Adrenal gland (tissue), 12 donors: Measurements from ENCODE around the gene ABCC2. TPM values are rescaled to one million over a fixed set of nuclear protein-coding genes. Genes with fewer than 3 reads are reported as not detected.
"Not testable (repeated sequence)": the region's sequence is repeated elsewhere in the genome, so short reads cannot be mapped to it uniquely, and the experiment has no call there.

Experiments used
- DNase-seq, 7 donors: peaks; one replicate each; pipeline ENCODE4 v3.0.0-alpha.2; 2019 to 2020
- H3K27ac ChIP-seq, 5 donors: fragments of 200-600 bp; sonication (generic) in 4 of 5; 1 replicate in 3 of 5; 2 replicates in 2 of 5; pipeline versions ENCODE4 v1.5.1 to v1.8.0; 2016 to 2020; ENCODE audit warnings: mild to moderate bottlenecking in 1 of 5
- H3K27me3 ChIP-seq: fragments of 200-600 bp; 2 replicates; pipeline ENCODE4 v1.8.0; 2021
- H3K36me3 ChIP-seq, 2 donors: fragments of 200-600 bp; replicated peaks in 1 of 2; 1 replicate in 1 of 2; 2 replicates in 1 of 2; pipeline versions ENCODE4 v1.5.1 to v1.8.0; 2018 to 2022
- H3K4me1 ChIP-seq, 2 donors: fragments of 200-600 bp; replicated peaks in 1 of 2; 1 replicate in 1 of 2; 2 replicates in 1 of 2; pipeline versions ENCODE4 v1.5.1 to v1.8.0; 2018 to 2021
- H3K4me3 ChIP-seq, 4 donors: fragments of 200-600 bp; sonication (generic) in 3 of 4; one replicate each; pipeline ENCODE4 v1.5.1; 2016 to 2018
- H3K9me3 ChIP-seq, 3 donors: fragments of 200-600 bp; sonication (generic) in 1 of 3; replicated peaks in 1 of 3; 1 replicate in 2 of 3; 2 replicates in 1 of 3; pipeline versions ENCODE4 v1.5.1 to v1.8.0; 2016 to 2021
- POLR2A ChIP-seq, 2 donors: fragments of 450-650 bp; IDR thresholded peaks; one replicate each; pipeline ENCODE4 v1.6.1; 2017; ENCODE audit warnings: antibody characterized with exemption in 2 of 2, mild to moderate bottlenecking in 2 of 2, moderate library complexity in 1 of 2
- WGBS, 4 donors: extraction: QIAGEN DNeasy Blood & Tissue Kit in 2 of 4; methylation state at CpG; one replicate each; pipeline versions ENCODE4 v1.1.5 to v1.1.7; 2013 to 2017; 5-methylcytosine and 5-hydroxymethylcytosine counted together
- intact Hi-C, 2 donors: fragments of 100-400 bp; cut with DNase I; formaldehyde crosslinking; loops; one replicate each; pipeline versions ENCODE4 v1.14.1 to v1.15.0; 2022 to 2023
- polyA plus RNA-seq, 3 donors: library from polyadenylated mRNA; stranded (reverse); fragments of 200-250 nt in 2 of 3; fragments of 350-450 nt in 1 of 3; fragmentation: Illumina TruSeq in 1 of 3; extraction: RNeasy Lipid Tissue Mini Kit (QIAGEN cat#74804) in 1 of 3; gene quantifications; one replicate each; pipeline ENCODE4 v1.2.3, GENCODE V29; 2013 to 2014
- total RNA-seq, 9 donors: library from RNA; depleted of rRNA in 4 of 9; stranded (reverse); fragments of >200 nt in 4 of 9; fragments of 120-200 nt in 1 of 9; fragmentation: NEBNext Ultra II Directional in 1 of 9; extraction: Animal tissue kit (Norgen Biotek cat#: 25700) in 1 of 9; gene quantifications; one replicate each; pipeline versions ENCODE4 v1.1.0 to v1.2.4, GENCODE V29; 2013 to 2023
- TF ChIP-seq, protein P1 (sequence below), 6 experiments: fragments of 450-650 bp in 4 of 6; fragments of 200-600 bp in 2 of 6; sonication (generic) in 1 of 6; IDR thresholded peaks; 1 replicate in 5 of 6; 2 replicates in 1 of 6; pipeline versions ENCODE4 v1.5.1 to v1.8.0; 2016 to 2021; ENCODE audit warnings: antibody characterized with exemption in 6 of 6, mild to moderate bottlenecking in 2 of 6, moderate library complexity in 1 of 6
- donor health status: healthy with polysubstance abuse.
- donor health status: Bipolar disorder and iron deficiency.
- donor health status: DM: yes; HTN: yes; CAD: no.
- donor health status: DM: no; HTN: no; CAD: no.
- donor health status: DM: no; HTN: no; CAD: no.
- donor health status: DM: yes; HTN: yes; CAD: no.

The ABCC2 gene
- total and polyA plus RNA-seq, 12 donors = 0.55 to 2.1 (median 0.81) TPM

DNA sequence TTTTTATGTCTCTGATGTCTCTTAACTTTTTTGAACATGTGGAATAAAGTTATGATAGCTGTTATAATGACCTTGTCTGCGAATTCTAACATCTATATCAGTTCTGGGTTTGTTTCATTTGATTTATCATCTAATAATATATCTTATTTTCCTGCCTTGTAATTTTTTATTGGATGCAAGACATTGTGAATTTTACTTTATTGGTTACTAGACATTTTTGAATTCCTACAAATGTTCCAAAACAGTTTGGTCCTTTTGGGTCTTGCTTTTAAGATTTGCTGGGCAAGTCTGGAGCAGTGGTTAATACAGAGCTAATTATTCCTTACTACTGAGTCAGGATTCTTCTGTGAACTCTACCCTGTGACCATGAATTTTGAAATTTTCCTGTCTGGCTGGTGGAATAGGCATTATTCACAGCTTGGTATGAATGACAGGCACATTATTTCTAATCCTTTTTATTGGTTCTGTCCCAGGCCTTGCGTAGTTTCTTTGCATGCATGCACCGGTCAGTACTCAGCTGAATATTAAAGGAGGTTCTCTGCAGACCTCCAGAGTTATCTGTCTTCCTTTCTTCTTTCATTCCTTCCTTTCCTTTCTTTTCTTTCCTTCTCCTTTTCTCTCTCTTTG lies 41.4 kb upstream of the ABCC2 start:
- no peak overlapping the region for H3K27ac ChIP-seq
- peaks cover 0 to 13% (median 11%) of the 10 kb centered on the region in 3 donors for H3K9me3 ChIP-seq
- peaks cover 9 to 19% of the 10 kb centered on the region in 2 donors for H3K4me1 ChIP-seq
- H3K27me3 ChIP-seq = no peaks in the 10 kb centered on the region
- no peak overlapping the region for H3K4me3 ChIP-seq
- intact Hi-C loops = no loop called here
- H3K36me3 ChIP-seq = peaks cover 0 to 66% of the 10 kb centered on the region in 2 donors
- 84 to 88% (median 87%) methylated on average over 3 of the region's 3 CpGs for WGBS, 4 donors
- no peak for DNase-seq
- TF ChIP-seq POLR2A (IDR thresholded peaks at IDR 0.05) = no peak
- TF ChIP-seq, protein P1, sequence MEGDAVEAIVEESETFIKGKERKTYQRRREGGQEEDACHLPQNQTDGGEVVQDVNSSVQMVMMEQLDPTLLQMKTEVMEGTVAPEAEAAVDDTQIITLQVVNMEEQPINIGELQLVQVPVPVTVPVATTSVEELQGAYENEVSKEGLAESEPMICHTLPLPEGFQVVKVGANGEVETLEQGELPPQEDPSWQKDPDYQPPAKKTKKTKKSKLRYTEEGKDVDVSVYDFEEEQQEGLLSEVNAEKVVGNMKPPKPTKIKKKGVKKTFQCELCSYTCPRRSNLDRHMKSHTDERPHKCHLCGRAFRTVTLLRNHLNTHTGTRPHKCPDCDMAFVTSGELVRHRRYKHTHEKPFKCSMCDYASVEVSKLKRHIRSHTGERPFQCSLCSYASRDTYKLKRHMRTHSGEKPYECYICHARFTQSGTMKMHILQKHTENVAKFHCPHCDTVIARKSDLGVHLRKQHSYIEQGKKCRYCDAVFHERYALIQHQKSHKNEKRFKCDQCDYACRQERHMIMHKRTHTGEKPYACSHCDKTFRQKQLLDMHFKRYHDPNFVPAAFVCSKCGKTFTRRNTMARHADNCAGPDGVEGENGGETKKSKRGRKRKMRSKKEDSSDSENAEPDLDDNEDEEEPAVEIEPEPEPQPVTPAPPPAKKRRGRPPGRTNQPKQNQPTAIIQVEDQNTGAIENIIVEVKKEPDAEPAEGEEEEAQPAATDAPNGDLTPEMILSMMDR (IDR thresholded peaks at IDR 0.05) = no peak

DNA sequence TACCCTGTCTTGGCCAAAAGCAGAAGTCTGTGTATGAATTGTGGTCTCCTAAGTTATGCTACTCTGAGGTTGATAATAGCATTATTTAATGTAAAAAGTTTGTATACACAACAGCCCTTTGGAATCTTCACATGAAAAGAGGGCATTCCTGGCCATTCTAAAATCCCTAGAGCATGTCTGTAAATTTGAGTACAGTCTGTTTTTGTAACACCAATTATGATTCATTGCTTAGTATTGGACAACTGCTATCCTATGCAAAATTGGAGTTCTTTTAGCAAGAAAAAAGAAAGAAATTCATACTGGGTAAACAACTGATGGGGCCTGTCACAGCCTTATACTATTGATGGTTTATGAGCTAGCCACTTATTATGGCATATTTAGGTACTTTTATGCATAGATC lies 40.2 kb upstream of the ABCC2 start:
- intact Hi-C loops = no loop called here
- H3K4me3 ChIP-seq = no peak overlapping the region
- peaks cover 0 to 13% (median 11%) of the 10 kb centered on the region in 3 donors for H3K9me3 ChIP-seq
- no peak overlapping the region for H3K27ac ChIP-seq
- peaks cover 0 to 72% of the 10 kb centered on the region in 2 donors for H3K36me3 ChIP-seq
- DNase-seq = no peak
- TF ChIP-seq POLR2A (IDR thresholded peaks at IDR 0.05) = no peak
- TF ChIP-seq, protein P1 (IDR thresholded peaks at IDR 0.05) = no peak
- peaks cover 9 to 19% of the 10 kb centered on the region in 2 donors for H3K4me1 ChIP-seq
- no peaks in the 10 kb centered on the region for H3K27me3 ChIP-seq

DNA sequence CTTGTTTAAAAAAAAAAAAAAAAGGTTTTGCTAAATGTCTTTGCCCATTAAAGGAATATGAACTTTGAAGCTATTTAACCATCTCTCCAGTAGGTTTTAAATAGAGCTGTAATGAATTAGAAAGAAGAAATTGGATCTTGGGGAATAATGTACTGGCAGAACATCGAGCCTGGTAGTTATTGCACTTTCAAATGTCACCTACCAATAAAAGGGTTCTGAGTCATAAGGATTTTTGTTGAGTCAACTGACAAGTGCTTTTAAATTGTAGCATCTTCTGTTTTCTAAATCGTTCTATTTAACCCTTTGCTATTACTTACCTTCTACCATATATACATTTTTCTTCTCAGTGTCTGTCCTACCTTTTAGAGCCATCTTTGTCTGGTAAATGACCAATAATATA lies 39.7 kb upstream of the ABCC2 start:
- Histone ChIP-seq H3K9me3 (peaks cover 0 to 13% (median 11%) of the 10 kb centered on the region in 3 donors), H3K27me3 (no peaks in the 10 kb centered on the region), H3K4me1 (peaks cover 9 to 19% of the 10 kb centered on the region in 2 donors), H3K36me3 (peaks cover 0 to 72% of the 10 kb centered on the region in 2 donors), H3K4me3 (no peak overlapping the region), H3K27ac (no peak overlapping the region)
- no peak for TF ChIP-seq POLR2A (IDR thresholded peaks at IDR 0.05)
- intact Hi-C loops = no loop called here
- DNase-seq = no peak
- WGBS, 4 donors = 42 to 52% (median 49%) methylated on average over 2 of the region's 2 CpGs

DNA sequence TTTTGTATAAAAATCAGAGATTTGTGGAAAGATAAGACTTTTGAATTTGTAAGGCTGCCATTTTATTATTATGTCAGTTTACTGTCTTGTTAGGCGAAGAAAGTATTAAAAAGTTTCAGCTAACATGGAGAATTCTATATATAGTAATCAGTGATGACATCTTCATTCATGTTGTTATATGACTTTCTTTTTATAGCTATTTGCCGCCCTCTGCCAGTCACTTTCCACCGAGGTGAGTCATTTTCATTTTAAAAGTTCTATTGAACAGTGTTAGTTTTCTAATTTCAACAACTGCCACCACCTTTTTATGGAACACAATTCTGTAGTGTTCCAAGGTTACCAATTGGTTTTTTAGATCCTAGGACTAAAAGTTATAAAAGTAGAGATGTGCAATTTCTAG lies 38.6 kb upstream of the ABCC2 start:
- peaks cover 0 to 77% of the 10 kb centered on the region in 2 donors for H3K36me3 ChIP-seq
- DNase-seq = no peak
- H3K4me3 ChIP-seq = no peak overlapping the region
- H3K27me3 ChIP-seq = no peaks in the 10 kb centered on the region
- H3K4me1 ChIP-seq = peaks cover 9 to 21% of the 10 kb centered on the region in 2 donors
- WGBS, 4 donors = 81 to 94% (median 86%) methylated on average over 3 of the region's 3 CpGs
- H3K27ac ChIP-seq = no peak overlapping the region
- intact Hi-C loops = no loop called here
- H3K9me3 ChIP-seq = peaks cover 0 to 13% (median 11%) of the 10 kb centered on the region in 3 donors
- TF ChIP-seq POLR2A (IDR thresholded peaks at IDR 0.05) = no peak
- TF ChIP-seq, protein P1 (IDR thresholded peaks at IDR 0.05) = no peak

DNA sequence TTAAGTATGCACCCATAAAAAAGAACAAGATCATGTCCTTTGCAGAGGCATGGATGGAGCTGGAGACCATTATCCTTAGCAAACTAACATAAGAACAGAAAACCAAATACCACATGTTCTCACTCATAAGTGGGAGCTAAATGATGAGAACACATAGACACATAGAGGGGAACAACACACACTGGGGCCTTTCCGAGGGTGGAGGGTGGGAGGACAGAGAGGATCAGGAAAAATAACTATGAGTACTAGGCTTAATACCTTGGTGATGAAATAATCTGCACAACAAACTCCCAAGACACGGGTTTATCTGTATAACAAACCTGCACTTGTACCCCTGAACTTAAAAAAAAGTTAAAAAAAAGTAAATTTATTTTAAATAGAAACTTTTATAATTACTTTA lies 36.3 kb upstream of the ABCC2 start:
- 90 to 99% (median 94%) methylated on average over 2 of the region's 2 CpGs for WGBS, 4 donors
- intact Hi-C loops, H3K9me3 ChIP-seq, H3K4me3 ChIP-seq, H3K27me3 ChIP-seq, DNase-seq, H3K27ac ChIP-seq: not testable (repeated sequence)
- peaks cover 9 to 27% of the 10 kb centered on the region in 2 donors for H3K4me1 ChIP-seq
- H3K36me3 ChIP-seq = peaks cover 0 to 77% of the 10 kb centered on the region in 2 donors
